Panc1 (cell line): ENCODE data around the gene CHST11.

Experiments used
- POLR2AphosphoS5 ChIP-seq: IDR thresholded peaks from 2 replicates; pipeline ENCODE4 v1.6.1; 2012; ENCODE audit warnings: mild to moderate bottlenecking, low read depth, low read length, moderate library complexity
- SIN3A ChIP-seq: IDR thresholded peaks from 2 replicates; pipeline ENCODE4 v1.6.1; 2012; ENCODE audit warnings: low read depth, mild to moderate bottlenecking, low read length, moderate library complexity, borderline replicate concordance; ENCODE audit not compliant: insufficient read depth
- TF ChIP-seq, protein P1 (sequence below): fragments of 450-650 bp; IDR thresholded peaks from 2 replicates; pipeline ENCODE4 v1.5.1; 2017; ENCODE audit warnings: mild to moderate bottlenecking
- TF ChIP-seq, protein P2 (sequence below), 2 experiments: IDR thresholded peaks; 2 replicates each; pipeline ENCODE4 v1.6.1; 2011 to 2012; ENCODE audit warnings: low read depth in 2 of 2, control low read depth in 1 of 2, low read length in 1 of 2, mild to moderate bottlenecking in 1 of 2, moderate library complexity in 1 of 2; ENCODE audit not compliant: insufficient read depth in 1 of 2

DNA sequence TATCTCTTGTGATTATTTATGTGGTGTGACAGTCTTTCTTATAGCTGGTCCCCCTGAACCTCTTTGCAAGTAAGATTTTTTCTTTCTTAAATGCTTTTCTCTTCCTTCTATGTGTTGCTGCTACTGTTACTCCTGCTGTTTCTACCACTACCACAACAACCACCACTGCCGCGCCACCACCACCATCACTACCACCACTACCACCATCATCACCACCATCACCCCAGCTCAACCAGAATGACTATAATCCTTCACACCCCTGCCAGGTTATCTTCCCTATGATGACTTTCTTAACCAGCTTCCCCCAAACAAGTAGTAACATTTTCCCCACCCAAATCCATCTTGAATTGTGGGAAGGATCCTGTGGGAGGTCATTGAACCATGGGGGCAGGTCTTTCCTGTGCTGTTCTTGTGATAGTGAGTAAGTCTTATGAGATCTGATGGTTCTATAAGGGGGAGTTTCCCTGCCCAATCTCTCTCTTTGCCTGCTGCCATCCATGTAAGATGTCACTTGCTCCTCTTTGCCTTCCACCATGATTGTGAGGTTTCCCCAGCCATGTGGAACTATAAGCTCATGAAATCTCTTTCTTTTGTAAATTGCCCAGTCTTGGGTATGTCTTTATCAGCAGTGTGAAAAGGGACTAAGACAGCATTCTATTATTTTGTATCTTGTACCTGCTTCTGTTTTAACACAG lies 52.2 kb downstream of the CHST11 start:
- TF ChIP-seq, protein P1, sequence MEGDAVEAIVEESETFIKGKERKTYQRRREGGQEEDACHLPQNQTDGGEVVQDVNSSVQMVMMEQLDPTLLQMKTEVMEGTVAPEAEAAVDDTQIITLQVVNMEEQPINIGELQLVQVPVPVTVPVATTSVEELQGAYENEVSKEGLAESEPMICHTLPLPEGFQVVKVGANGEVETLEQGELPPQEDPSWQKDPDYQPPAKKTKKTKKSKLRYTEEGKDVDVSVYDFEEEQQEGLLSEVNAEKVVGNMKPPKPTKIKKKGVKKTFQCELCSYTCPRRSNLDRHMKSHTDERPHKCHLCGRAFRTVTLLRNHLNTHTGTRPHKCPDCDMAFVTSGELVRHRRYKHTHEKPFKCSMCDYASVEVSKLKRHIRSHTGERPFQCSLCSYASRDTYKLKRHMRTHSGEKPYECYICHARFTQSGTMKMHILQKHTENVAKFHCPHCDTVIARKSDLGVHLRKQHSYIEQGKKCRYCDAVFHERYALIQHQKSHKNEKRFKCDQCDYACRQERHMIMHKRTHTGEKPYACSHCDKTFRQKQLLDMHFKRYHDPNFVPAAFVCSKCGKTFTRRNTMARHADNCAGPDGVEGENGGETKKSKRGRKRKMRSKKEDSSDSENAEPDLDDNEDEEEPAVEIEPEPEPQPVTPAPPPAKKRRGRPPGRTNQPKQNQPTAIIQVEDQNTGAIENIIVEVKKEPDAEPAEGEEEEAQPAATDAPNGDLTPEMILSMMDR = no peak
- TF ChIP-seq, protein P2, sequence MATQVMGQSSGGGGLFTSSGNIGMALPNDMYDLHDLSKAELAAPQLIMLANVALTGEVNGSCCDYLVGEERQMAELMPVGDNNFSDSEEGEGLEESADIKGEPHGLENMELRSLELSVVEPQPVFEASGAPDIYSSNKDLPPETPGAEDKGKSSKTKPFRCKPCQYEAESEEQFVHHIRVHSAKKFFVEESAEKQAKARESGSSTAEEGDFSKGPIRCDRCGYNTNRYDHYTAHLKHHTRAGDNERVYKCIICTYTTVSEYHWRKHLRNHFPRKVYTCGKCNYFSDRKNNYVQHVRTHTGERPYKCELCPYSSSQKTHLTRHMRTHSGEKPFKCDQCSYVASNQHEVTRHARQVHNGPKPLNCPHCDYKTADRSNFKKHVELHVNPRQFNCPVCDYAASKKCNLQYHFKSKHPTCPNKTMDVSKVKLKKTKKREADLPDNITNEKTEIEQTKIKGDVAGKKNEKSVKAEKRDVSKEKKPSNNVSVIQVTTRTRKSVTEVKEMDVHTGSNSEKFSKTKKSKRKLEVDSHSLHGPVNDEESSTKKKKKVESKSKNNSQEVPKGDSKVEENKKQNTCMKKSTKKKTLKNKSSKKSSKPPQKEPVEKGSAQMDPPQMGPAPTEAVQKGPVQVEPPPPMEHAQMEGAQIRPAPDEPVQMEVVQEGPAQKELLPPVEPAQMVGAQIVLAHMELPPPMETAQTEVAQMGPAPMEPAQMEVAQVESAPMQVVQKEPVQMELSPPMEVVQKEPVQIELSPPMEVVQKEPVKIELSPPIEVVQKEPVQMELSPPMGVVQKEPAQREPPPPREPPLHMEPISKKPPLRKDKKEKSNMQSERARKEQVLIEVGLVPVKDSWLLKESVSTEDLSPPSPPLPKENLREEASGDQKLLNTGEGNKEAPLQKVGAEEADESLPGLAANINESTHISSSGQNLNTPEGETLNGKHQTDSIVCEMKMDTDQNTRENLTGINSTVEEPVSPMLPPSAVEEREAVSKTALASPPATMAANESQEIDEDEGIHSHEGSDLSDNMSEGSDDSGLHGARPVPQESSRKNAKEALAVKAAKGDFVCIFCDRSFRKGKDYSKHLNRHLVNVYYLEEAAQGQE (IDR thresholded peaks at IDR 0.05; ENCODE audit: insufficient read depth in 1 of 2, low read depth in 2 of 2, low read length in 1 of 2) = no peak
- no peak for TF ChIP-seq POLR2AphosphoS5
- no peak for TF ChIP-seq SIN3A
